Measurements from ENCODE around the gene VGLL1.

DNA sequence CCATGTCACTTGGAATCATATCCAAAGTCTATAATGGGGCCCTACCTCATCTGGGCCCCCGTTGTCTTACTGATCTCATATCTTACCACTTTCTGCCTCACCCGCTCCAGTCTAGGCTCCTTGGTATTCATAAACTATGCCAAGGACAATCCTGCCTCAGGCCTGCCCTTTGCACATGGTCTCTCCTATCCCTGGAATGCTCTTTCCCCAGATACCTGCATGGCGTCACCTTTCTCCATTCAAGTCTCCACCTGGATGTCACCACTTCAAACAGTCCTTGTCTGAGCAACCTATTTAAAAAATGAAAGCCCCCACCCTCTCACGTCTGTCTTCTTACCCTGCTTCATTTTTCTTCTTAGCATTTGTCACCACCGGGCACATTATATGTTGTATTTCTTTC lies 8.2 kb downstream of the VGLL1 start:
- TF ChIP-seq POLR2A (IDR thresholded peaks at IDR 0.05; ENCODE audit: borderline replicate concordance, extremely low read depth, insufficient read depth, insufficient read length) = no peak
- TF ChIP-seq YY1 (IDR thresholded peaks at IDR 0.05; ENCODE audit: extremely low read depth, insufficient replicate concordance, low read depth, low read length) = no peak
- no peak for TF ChIP-seq JUND (IDR thresholded peaks at IDR 0.05)
- no peak for TF ChIP-seq ZFX (IDR thresholded peaks at IDR 0.05)
- TF ChIP-seq EZH2 (IDR thresholded peaks at IDR 0.05) = no peak
